Coronary artery (tissue), 2 donors: Measurements from ENCODE around the gene METTL22.
A peak's percentile ranks its signal among the peaks of the same experiment; 100 is the strongest.

Experiments
- DNase-seq: peaks from one replicate; pipeline ENCODE4 v3.0.0-alpha.2; 2017; ENCODE audit warnings: low spot score
- H3K27ac ChIP-seq, 2 donors: fragments of 200-600 bp; sonication (generic); one replicate each; pipeline ENCODE4 v1.5.1; 2016 to 2019
- H3K4me3 ChIP-seq: fragments of 200-600 bp; sonication (generic); 2 replicates; pipeline ENCODE4 v1.5.1; 2016; ENCODE audit warnings: mild to moderate bottlenecking, moderate library complexity
- CTCF ChIP-seq: fragments of 200-600 bp; sonication (generic); IDR thresholded peaks from one replicate; pipeline ENCODE4 v1.5.1; 2019; ENCODE audit warnings: antibody characterized with exemption

Gene METTL22

DNA sequence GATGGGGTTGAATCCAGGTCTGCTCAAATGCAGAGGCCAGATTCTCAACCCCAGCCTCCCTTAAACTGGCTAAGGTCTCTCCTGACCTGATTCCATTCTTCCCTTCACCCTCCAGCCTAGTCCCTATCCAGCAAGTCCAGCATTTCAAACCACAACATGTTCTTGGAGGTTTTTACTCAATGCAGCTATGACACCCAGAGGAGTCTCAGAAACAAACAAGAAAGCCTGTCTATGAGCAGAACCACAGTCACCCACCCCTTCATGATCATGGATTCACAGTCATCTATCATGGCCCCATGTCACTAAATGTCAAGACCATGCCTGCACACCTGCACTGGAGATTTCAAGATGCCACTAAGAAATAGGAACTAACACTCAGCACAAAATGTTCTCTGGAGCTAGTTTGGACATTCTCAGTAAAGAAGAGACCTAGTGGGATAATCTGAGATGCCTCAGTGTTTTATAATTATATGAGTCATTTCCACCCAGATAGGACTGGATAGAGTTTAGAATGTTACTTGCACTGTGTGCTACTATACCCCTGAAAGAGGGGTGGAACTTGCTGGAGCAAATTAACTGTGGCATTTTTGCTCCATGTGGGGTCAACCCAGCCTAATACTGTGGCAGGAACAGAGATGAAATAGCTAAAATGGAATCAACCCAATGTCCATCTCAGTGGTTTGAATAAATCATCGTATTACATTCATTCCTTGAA is 9.5 kb upstream of the METTL22 start:
- TF ChIP-seq CTCF = no peak
- no peak overlapping the region for H3K27ac ChIP-seq
- no peak for DNase-seq
- no peak overlapping the region for H3K4me3 ChIP-seq

GRCh38 chr16:8614435-8615029 is 7.0 kb upstream of the METTL22 start:
- H3K27ac ChIP-seq = no peak overlapping the region
- no peak for TF ChIP-seq CTCF
- DNase-seq = no peak
- H3K4me3 ChIP-seq = no peak overlapping the region

DNA sequence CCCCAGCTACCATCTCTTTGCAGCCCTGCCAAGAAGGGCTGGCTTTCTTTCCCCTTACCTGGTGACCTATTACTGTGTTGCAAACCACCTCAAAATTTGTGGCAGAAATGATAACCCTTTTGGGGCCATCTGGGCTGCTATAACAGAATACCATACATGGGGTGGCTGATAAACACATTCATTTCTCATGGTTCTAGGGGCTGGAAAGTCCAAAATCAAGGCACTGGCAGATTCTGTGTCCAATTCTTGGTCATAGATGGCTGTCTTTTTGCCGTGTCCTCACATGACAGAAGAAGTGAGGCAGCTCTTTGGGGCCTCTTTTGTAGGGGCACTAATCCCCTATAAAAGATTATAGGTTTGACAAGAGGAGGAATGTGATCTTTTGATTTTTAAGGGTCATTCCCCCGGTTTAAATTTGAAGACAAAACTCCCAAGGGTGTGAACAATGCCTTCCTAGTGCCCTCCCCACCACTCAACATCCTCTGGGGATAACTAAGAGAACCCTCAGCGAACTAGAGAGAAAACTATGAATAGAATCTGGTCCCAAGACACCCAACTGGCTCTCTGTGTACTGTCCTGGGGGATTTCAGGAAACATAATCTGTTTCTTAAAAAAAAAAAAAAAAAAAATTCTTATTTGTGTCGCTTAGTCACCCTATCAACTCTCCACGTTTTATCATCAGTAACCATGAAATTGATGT is 1.7 kb upstream of the METTL22 start:
- H3K27ac ChIP-seq = no peak overlapping the region
- TF ChIP-seq CTCF = no peak
- no peak overlapping the region for H3K4me3 ChIP-seq
- DNase-seq = no peak

DNA sequence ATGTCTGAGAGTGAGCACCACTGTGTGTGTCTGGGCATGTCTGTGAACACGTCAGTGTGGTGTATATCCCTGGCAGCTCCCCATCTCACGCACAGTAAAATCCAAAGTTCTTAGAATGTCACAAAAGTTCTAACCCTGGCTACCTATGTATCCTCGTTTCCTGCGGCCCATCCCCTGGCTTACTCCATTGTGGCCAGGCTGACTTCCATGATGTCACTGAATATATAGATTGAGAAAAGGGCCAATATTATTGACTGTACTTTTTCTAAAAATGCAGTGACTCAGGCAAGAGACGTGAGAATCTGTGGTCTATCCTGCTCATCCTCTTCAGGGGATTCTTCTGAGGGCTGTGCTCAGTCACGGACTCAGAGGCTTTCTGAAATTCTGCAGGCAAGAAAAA is 963 bp upstream of the METTL22 start:
- no peak for TF ChIP-seq CTCF
- DNase-seq = no peak

DNA sequence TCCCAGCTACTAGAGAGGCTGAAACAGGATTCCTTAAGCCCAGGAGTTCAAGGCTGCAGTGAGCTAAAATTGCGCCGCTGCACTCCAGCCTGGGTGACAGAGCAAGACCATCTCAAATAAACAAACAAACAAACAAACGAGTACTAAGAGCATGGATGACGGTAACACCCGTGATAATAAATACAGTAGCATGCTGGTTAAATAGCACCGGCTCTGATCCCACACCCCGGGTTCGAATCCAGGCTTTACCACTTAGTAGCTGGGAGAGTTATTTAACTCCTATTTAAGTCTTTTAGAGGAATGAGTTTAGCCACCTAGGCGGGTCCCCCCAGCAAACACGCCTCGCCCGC is 301 bp upstream of the METTL22 start:
- no peak for DNase-seq
- TF ChIP-seq CTCF = no peak
- Histone ChIP-seq H3K4me3 (peak overlapping the region; percentile 92), H3K27ac (peak overlapping the region; percentile 74 to 80)

More for the DNA sequence above, 963 bp upstream of the METTL22 start:
- Histone ChIP-seq H3K4me3 (no peak overlapping the region), H3K27ac (no peak overlapping the region)

DNA sequence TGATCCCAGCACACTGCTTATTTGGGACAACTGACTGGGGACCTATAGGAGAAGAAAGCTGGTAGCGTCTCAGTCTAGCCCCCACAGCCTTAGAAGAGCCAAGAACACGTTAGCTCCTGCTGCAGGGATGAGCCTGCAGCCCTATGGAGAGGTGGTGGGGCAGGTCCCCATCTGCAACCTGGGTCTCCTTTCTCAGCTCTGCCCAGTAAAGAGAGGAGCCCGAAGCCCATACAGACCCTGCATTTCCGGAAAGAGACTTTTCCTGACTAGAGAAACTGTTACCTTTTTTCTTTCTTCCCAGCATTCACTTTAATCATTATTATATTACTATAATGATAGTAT is 788 bp downstream of the METTL22 start:
- peak overlapping the region; percentile 74 to 80 for H3K27ac ChIP-seq
- DNase-seq = no peak
- TF ChIP-seq CTCF = no peak
- H3K4me3 ChIP-seq = peak overlapping the region; percentile 92

GRCh38 chr16:8623634-8624033 is 2.1 kb downstream of the METTL22 start:
- Histone ChIP-seq H3K4me3 (no peak overlapping the region), H3K27ac (no peak overlapping the region)
- no peak for TF ChIP-seq CTCF
- DNase-seq = no peak
